ENCODE measurements around the gene SUMO3. TPM values are rescaled to one million over a fixed set of nuclear protein-coding genes. Genes with fewer than 3 reads are reported as not detected.
A peak's percentile ranks its signal among the peaks of the same experiment; 100 is the strongest.

SUMO3 gene
- polyA plus RNA-seq, 4 donors = 70.8 to 105 (median 77.3) TPM

GRCh38 chr21:44818640-44819011 lies 764 bp upstream of the SUMO3 start:
- DNase-seq (no peak), FAIRE-seq (no peak)
- Histone ChIP-seq H3K4me1 (ENCODE audit: control insufficient read depth in 3 of 3, insufficient read depth in 2 of 3, low read depth in 1 of 3, low read length in 2 of 3) (peaks cover 5 to 8% (median 8%) of the 10 kb centered on the region in 3 donors), H3K27ac (ENCODE audit: low read depth in 1 of 3, low read length in 2 of 3) (peak overlapping the region; percentile 38 to 92 (median 88)), H3K27me3 (ENCODE audit: control insufficient read depth in 3 of 3, insufficient read depth in 3 of 3, low read length in 3 of 3) (no peaks in the 10 kb centered on the region), H3K9me3 (ENCODE audit: control insufficient read depth in 2 of 2, insufficient read depth in 1 of 2, low read depth in 1 of 2, low read length in 1 of 2) (peaks cover 0 to 41% of the 10 kb centered on the region in 2 donors), H3K36me3 (ENCODE audit: control insufficient read depth in 3 of 3, insufficient read depth in 2 of 3, low read depth in 1 of 3, low read length in 3 of 3) (peaks cover 0 to 16% (median 0%) of the 10 kb centered on the region in 3 donors), H3K4me3 (ENCODE audit: low read depth in 1 of 3, low read length in 3 of 3) (peak overlapping the region; percentile 49 to 83 (median 59))
- whole genome bisulfite sequencing, 3 donors = 55 to 73% (median 70%) methylated on average over 36 to 37 of the region's 37 CpGs

DNA sequence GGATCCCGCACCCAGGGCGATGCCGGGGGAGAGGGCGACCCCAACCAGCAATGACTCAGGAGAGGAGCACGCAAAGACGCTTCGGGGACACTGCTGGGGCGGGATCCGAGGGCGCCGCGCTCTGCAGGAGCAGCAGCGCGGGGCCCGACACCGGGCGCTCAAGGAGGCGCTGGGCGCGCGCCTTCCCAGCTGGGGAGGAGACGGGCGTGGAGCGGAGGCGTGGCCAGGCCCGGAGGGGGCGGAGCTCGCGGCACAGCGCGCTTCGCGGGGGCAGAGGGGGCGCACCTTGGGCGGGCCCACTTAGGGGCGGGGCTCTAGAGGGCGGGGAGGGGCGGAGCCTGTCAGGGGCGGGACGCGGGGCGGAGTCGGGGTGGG lies 369 bp downstream of the SUMO3 start:
- Histone ChIP-seq H3K4me1 (ENCODE audit: control insufficient read depth in 3 of 3, insufficient read depth in 2 of 3, low read depth in 1 of 3, low read length in 2 of 3) (peaks cover 5 to 8% (median 8%) of the 10 kb centered on the region in 3 donors), H3K4me3 (ENCODE audit: low read depth in 1 of 3, low read length in 3 of 3) (peak overlapping the region; percentile 59 to 83 (median 67)), H3K9me3 (ENCODE audit: control insufficient read depth in 2 of 2, insufficient read depth in 1 of 2, low read depth in 1 of 2, low read length in 1 of 2) (peaks cover 0 to 33% of the 10 kb centered on the region in 2 donors), H3K27me3 (ENCODE audit: control insufficient read depth in 3 of 3, insufficient read depth in 3 of 3, low read length in 3 of 3) (no peaks in the 10 kb centered on the region), H3K36me3 (ENCODE audit: control insufficient read depth in 3 of 3, insufficient read depth in 2 of 3, low read depth in 1 of 3, low read length in 3 of 3) (peaks cover 2 to 28% (median 5%) of the 10 kb centered on the region in 3 donors), H3K27ac (ENCODE audit: low read depth in 1 of 3, low read length in 2 of 3) (peak overlapping the region in 2 of 3 donors; percentile 88 to 92)
- peak; percentile 91 to 95 for DNase-seq
- WGBS, 3 donors = 0 to 2% (median 1%) methylated on average over 22 to 38 of the region's 43 CpGs
- FAIRE-seq = no peak

DNA sequence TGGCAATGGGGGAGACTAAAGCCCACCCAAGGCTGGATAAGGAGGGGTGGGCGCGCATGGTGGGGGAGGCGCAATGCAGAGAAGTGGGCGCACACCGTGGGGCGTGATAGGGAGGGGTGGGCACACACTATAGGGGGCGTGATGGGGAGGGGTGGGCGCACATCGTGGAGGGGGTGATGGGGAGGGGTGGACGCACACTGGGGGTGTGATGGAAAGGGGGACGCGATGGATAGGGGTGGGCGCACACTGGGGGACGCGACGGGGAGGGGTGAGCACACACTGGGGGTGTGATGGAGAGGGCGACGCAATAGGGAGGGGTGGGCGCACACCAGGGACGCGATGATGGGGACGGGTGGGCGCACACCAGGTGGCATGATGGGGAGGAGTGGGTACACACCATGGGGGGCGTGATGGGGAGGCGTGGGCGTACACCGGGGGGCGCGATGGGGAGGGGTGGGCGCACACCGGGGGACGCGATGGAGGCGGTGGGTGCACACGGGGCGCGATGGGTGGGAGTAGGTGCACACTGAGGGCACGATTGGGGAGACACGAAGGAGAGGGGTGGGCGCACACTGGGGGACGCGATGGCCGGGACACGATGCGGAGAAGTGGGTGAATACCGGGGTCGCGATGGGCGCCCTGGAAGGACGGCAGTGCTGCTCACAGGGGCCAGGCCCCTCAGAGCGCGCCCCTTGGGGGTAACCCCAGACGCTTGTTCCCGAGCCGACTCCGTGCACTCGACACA lies 929 bp downstream of the SUMO3 start:
- H3K27ac ChIP-seq (ENCODE audit: low read depth in 1 of 3, low read length in 2 of 3) = peak overlapping the region in 1 of 3 donors; percentile 28
- peak overlapping the region; percentile 45 to 83 (median 67) for H3K4me3 ChIP-seq (ENCODE audit: low read depth in 1 of 3, low read length in 3 of 3)
- FAIRE-seq (no peak), DNase-seq (no peak)
- H3K27me3 ChIP-seq (ENCODE audit: control insufficient read depth in 3 of 3, insufficient read depth in 3 of 3, low read length in 3 of 3) = no peaks in the 10 kb centered on the region
- H3K4me1 ChIP-seq (ENCODE audit: control insufficient read depth in 3 of 3, insufficient read depth in 2 of 3, low read depth in 1 of 3, low read length in 2 of 3) = peaks cover 5 to 8% (median 8%) of the 10 kb centered on the region in 3 donors
- H3K36me3 ChIP-seq (ENCODE audit: control insufficient read depth in 3 of 3, insufficient read depth in 2 of 3, low read depth in 1 of 3, low read length in 3 of 3) = peaks cover 4 to 33% (median 5%) of the 10 kb centered on the region in 3 donors
- 53 to 63% (median 59%) methylated on average over 51 to 57 of the region's 57 CpGs for WGBS, 3 donors
- peaks cover 0 to 29% of the 10 kb centered on the region in 2 donors for H3K9me3 ChIP-seq (ENCODE audit: control insufficient read depth in 2 of 2, insufficient read depth in 1 of 2, low read depth in 1 of 2, low read length in 1 of 2)

GRCh38 chr21:44815852-44816628 lies 1.8 kb downstream of the SUMO3 start:
- Histone ChIP-seq H3K27ac (ENCODE audit: low read depth in 1 of 3, low read length in 2 of 3) (no peak overlapping the region), H3K4me1 (ENCODE audit: control insufficient read depth in 3 of 3, insufficient read depth in 2 of 3, low read depth in 1 of 3, low read length in 2 of 3) (peaks cover 5 to 8% (median 8%) of the 10 kb centered on the region in 3 donors), H3K36me3 (ENCODE audit: control insufficient read depth in 3 of 3, insufficient read depth in 2 of 3, low read depth in 1 of 3, low read length in 3 of 3) (peaks cover 4 to 33% (median 5%) of the 10 kb centered on the region in 3 donors), H3K9me3 (ENCODE audit: control insufficient read depth in 2 of 2, insufficient read depth in 1 of 2, low read depth in 1 of 2, low read length in 1 of 2) (peaks cover 0 to 22% of the 10 kb centered on the region in 2 donors), H3K4me3 (ENCODE audit: low read depth in 1 of 3, low read length in 3 of 3) (no peak overlapping the region), H3K27me3 (ENCODE audit: control insufficient read depth in 3 of 3, insufficient read depth in 3 of 3, low read length in 3 of 3) (no peaks in the 10 kb centered on the region)
- WGBS, 3 donors = 67 to 82% (median 81%) methylated on average over 10 of the region's 10 CpGs
- FAIRE-seq (no peak), DNase-seq (peak in 1 of 2 donors; percentile 10)

DNA sequence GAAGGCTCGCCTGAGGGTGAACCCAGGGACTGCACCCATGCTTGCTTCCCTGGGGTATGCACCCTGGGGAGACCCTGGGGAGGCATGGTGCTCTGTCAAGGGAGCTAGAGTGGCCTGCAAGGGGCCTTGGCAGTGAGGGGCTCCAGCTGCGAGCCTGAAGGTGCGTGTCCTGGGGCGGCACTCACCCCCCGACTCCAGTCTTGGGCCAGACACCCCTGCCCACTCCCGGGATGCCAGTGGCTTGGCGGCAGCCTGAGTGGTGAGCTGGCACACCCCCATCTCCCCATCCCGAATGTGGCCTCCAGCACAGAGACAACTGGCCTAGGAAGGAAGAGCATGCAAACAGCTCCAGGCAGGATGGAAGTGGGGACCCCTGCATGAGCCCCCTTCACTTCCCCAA lies 2.6 kb downstream of the SUMO3 start:
- Histone ChIP-seq H3K4me1 (ENCODE audit: control insufficient read depth in 3 of 3, insufficient read depth in 2 of 3, low read depth in 1 of 3, low read length in 2 of 3) (peaks cover 5 to 8% (median 8%) of the 10 kb centered on the region in 3 donors), H3K36me3 (ENCODE audit: control insufficient read depth in 3 of 3, insufficient read depth in 2 of 3, low read depth in 1 of 3, low read length in 3 of 3) (peaks cover 4 to 41% (median 5%) of the 10 kb centered on the region in 3 donors), H3K4me3 (ENCODE audit: low read depth in 1 of 3, low read length in 3 of 3) (no peak overlapping the region), H3K27me3 (ENCODE audit: control insufficient read depth in 3 of 3, insufficient read depth in 3 of 3, low read length in 3 of 3) (no peaks in the 10 kb centered on the region), H3K9me3 (ENCODE audit: control insufficient read depth in 2 of 2, insufficient read depth in 1 of 2, low read depth in 1 of 2, low read length in 1 of 2) (peaks cover 0 to 15% of the 10 kb centered on the region in 2 donors), H3K27ac (ENCODE audit: low read depth in 1 of 3, low read length in 2 of 3) (no peak overlapping the region)
- FAIRE-seq (no peak), DNase-seq (no peak)
- 89 to 98% (median 94%) methylated on average over 6 to 8 of the region's 8 CpGs for WGBS, 3 donors

DNA sequence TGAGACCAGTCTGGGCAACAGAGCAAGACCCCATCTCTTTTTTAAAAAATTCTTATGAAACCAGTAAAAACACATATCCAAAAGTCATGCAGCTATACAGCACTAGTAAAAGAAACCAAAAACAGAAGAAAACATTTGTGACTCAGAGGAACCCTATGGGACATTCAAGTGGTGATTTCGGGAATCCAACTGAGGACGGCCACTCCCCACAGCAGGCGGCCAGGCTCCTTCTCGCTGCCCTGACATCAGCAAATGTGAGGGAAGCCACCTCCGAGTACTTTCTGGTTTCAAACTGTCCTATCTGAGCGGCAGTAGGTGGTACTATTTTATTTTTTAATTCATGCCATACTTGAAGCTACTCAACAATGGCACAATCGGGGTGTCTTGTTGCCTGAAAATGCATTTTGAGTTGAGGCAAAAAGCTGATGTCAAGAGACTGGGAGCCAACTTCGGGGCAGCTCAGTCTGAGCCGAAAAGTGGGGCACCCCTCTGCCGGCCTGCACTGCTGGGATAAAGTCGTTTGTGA lies 3.3 kb downstream of the SUMO3 start:
- peaks cover 0 to 9% of the 10 kb centered on the region in 2 donors for H3K9me3 ChIP-seq (ENCODE audit: control insufficient read depth in 2 of 2, insufficient read depth in 1 of 2, low read depth in 1 of 2, low read length in 1 of 2)
- 82 to 91% (median 84%) methylated on average over 11 of the region's 11 CpGs for WGBS, 3 donors
- peaks cover 4 to 47% (median 5%) of the 10 kb centered on the region in 3 donors for H3K36me3 ChIP-seq (ENCODE audit: control insufficient read depth in 3 of 3, insufficient read depth in 2 of 3, low read depth in 1 of 3, low read length in 3 of 3)
- no peak for FAIRE-seq
- H3K4me3 ChIP-seq (ENCODE audit: low read depth in 1 of 3, low read length in 3 of 3) = no peak overlapping the region
- DNase-seq = no peak
- H3K27me3 ChIP-seq (ENCODE audit: control insufficient read depth in 3 of 3, insufficient read depth in 3 of 3, low read length in 3 of 3) = no peaks in the 10 kb centered on the region
- peaks cover 5 to 8% (median 8%) of the 10 kb centered on the region in 3 donors for H3K4me1 ChIP-seq (ENCODE audit: control insufficient read depth in 3 of 3, insufficient read depth in 2 of 3, low read depth in 1 of 3, low read length in 2 of 3)
- H3K27ac ChIP-seq (ENCODE audit: low read depth in 1 of 3, low read length in 2 of 3) = no peak overlapping the region

GRCh38 chr21:44813727-44814126 lies 4.1 kb downstream of the SUMO3 start:
- no peak overlapping the region for H3K4me3 ChIP-seq (ENCODE audit: low read depth in 1 of 3, low read length in 3 of 3)
- 94% methylated on average over 18 of the region's 18 CpGs for WGBS, 3 donors
- no peaks in the 10 kb centered on the region for H3K27me3 ChIP-seq (ENCODE audit: control insufficient read depth in 3 of 3, insufficient read depth in 3 of 3, low read length in 3 of 3)
- H3K27ac ChIP-seq (ENCODE audit: low read depth in 1 of 3, low read length in 2 of 3) = no peak overlapping the region
- H3K36me3 ChIP-seq (ENCODE audit: control insufficient read depth in 3 of 3, insufficient read depth in 2 of 3, low read depth in 1 of 3, low read length in 3 of 3) = peaks cover 4 to 52% (median 5%) of the 10 kb centered on the region in 3 donors
- H3K9me3 ChIP-seq (ENCODE audit: control insufficient read depth in 2 of 2, insufficient read depth in 1 of 2, low read depth in 1 of 2, low read length in 1 of 2) = peaks cover 0 to under 1% of the 10 kb centered on the region in 2 donors
- FAIRE-seq = no peak
- DNase-seq = no peak
- peaks cover 5 to 8% (median 8%) of the 10 kb centered on the region in 3 donors for H3K4me1 ChIP-seq (ENCODE audit: control insufficient read depth in 3 of 3, insufficient read depth in 2 of 3, low read depth in 1 of 3, low read length in 2 of 3)

DNA sequence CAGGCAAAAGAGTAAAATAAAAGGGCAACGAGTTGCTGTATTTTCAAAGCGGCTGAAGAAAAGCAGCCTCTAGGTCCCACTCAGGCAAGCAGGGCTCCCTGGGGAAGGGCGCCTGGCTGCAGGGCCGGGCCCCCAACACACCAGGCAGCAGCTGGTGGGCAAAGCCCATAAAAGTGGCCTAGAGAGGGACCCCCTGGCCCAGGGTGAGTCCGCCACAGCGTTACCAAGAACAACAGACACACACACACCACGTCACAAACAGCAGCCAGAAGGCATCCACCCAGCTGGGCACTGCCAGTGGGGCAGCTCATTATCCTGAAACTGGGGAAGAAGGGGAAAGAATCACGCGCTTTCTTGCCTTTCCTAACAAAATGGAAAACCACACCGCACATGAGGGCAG lies 4.7 kb downstream of the SUMO3 start:
- WGBS, 3 donors = 92 to 95% (median 93%) methylated on average over 10 of the region's 10 CpGs
- Histone ChIP-seq H3K27me3 (ENCODE audit: control insufficient read depth in 3 of 3, insufficient read depth in 3 of 3, low read length in 3 of 3) (no peaks in the 10 kb centered on the region), H3K4me1 (ENCODE audit: control insufficient read depth in 3 of 3, insufficient read depth in 2 of 3, low read depth in 1 of 3, low read length in 2 of 3) (peaks cover 5 to 8% (median 8%) of the 10 kb centered on the region in 3 donors), H3K9me3 (ENCODE audit: control insufficient read depth in 2 of 2, insufficient read depth in 1 of 2, low read depth in 1 of 2, low read length in 1 of 2) (no peaks in the 10 kb centered on the region), H3K27ac (ENCODE audit: low read depth in 1 of 3, low read length in 2 of 3) (no peak overlapping the region), H3K36me3 (ENCODE audit: control insufficient read depth in 3 of 3, insufficient read depth in 2 of 3, low read depth in 1 of 3, low read length in 3 of 3) (peaks cover 4 to 58% (median 5%) of the 10 kb centered on the region in 3 donors), H3K4me3 (ENCODE audit: low read depth in 1 of 3, low read length in 3 of 3) (no peak overlapping the region)
- FAIRE-seq (no peak), DNase-seq (no peak)
